Measurements from ENCODE around the gene REM2. TPM values are rescaled to one million over a fixed set of nuclear protein-coding genes. Genes with fewer than 3 reads are reported as not detected.

Gene REM2
- total RNA-seq, 1 experiment from 2014 or later = 0.18 TPM

DNA sequence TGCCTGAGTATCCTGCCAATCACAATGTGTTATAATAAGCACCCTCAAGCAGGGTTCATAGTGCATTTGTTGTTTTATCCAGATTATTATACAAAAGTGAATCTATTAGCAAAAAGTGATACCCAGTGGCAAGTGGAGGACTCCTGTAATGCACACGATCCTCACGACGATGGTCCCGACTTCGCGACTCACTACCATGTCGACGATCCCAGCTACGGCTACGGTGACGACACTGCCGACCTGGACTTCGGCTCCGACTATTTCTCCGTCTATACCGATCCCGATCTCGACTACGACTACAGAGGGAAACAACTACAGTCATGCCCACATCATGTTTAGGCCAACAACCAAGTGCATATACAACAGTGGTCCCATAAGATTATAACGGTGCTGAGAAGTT lies 23.1 kb downstream of the REM2 start:
- Histone ChIP-seq H3K4me3 (ENCODE audit: low read length) (no peak overlapping the region), H2AFZ (ENCODE audit: low read length) (no peak overlapping the region), H3F3A (ENCODE audit: low read length, unreplicated experiment) (no peaks in the 10 kb centered on the region), H3K9me3 (ENCODE audit: low read length) (no peaks in the 10 kb centered on the region), H4K20me1 (ENCODE audit: low read length) (no peaks in the 10 kb centered on the region), H3K9me2 (replicated peaks; ENCODE audit: low read length) (no peaks in the 10 kb centered on the region), H3K36me3 (ENCODE audit: low read depth, low read length) (peaks cover 52% of the 10 kb centered on the region), H3K9ac (ENCODE audit: low read length) (no peak overlapping the region), H3K27me3 (ENCODE audit: low read length) (no peaks in the 10 kb centered on the region), H3K27ac (ENCODE audit: low read length) (no peak overlapping the region), H3K4me2 (ENCODE audit: low read length) (no peak overlapping the region), H3K4me1 (ENCODE audit: insufficient read depth, low read length) (peaks cover 15% of the 10 kb centered on the region), H3K79me2 (ENCODE audit: low read length) (peaks cover 3% of the 10 kb centered on the region; the same call in 1 of the 2 replicates)
- DNase-seq (no peak), ATAC-seq (no peak)
- TF ChIP-seq EZH2 (IDR thresholded peaks at IDR 0.05; ENCODE audit: low read length, unreplicated experiment) = no peak
- no peak for TF ChIP-seq EZH2phosphoT487 (IDR thresholded peaks at IDR 0.05; ENCODE audit: borderline replicate concordance, low read length)
- no peak for TF ChIP-seq CTCF (conservative IDR thresholded peaks at IDR 0.05; ENCODE audit: low read depth, low read length)
- ChIA-PET POLR2A (ENCODE audit: unreplicated experiment) (no interaction called here), CTCF (no interaction called here)
- no TSS peak for BruUV-seq (replicated peaks)
- intact Hi-C loops (cut with micrococcal nuclease) = no loop called here

DNA sequence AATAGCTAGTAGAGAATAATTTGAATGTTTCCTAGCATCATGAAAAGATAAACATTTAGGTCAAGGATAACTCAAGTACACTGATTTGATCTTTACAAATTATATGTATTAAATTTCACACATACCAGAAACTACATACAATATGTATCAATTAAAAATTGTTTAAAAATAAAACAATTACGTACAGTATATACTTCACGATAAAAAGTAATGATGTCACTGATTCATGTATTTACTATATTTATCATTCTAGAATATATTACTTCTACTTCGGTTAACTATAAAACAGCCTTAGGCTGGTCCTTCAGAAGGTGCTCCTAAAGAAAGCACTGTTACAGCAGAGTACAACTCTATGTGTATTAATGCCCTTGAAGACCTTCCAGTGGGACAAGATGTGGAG lies 24.4 kb downstream of the REM2 start:
- POLR2A ChIA-PET (ENCODE audit: unreplicated experiment) = no interaction called here
- no peaks in the 10 kb centered on the region for H3F3A ChIP-seq (ENCODE audit: low read length, unreplicated experiment)
- H3K9ac ChIP-seq (ENCODE audit: low read length) = no peak overlapping the region
- DNase-seq = no peak
- peaks cover 15% of the 10 kb centered on the region for H3K4me1 ChIP-seq (ENCODE audit: insufficient read depth, low read length)
- CTCF ChIA-PET = no interaction called here
- intact Hi-C loops (cut with micrococcal nuclease) = no loop called here
- peaks cover 15% of the 10 kb centered on the region for H3K79me2 ChIP-seq (ENCODE audit: low read length)
- H3K27ac ChIP-seq (ENCODE audit: low read length) = no peak overlapping the region
- no peak for ATAC-seq
- no TSS peak for BruUV-seq (replicated peaks)
- no peaks in the 10 kb centered on the region for H4K20me1 ChIP-seq (ENCODE audit: low read length)
- TF ChIP-seq EZH2phosphoT487 (IDR thresholded peaks at IDR 0.05; ENCODE audit: borderline replicate concordance, low read length) (no peak), EZH2 (IDR thresholded peaks at IDR 0.05; ENCODE audit: low read length, unreplicated experiment) (no peak), CTCF (conservative IDR thresholded peaks at IDR 0.05; ENCODE audit: low read depth, low read length) (no peak)
- H3K27me3 ChIP-seq (ENCODE audit: low read length) = no peaks in the 10 kb centered on the region
- no peak overlapping the region for H2AFZ ChIP-seq (ENCODE audit: low read length)
- no peak overlapping the region for H3K4me3 ChIP-seq (ENCODE audit: low read length)
- H3K4me2 ChIP-seq (ENCODE audit: low read length) = no peak overlapping the region
- H3K9me3 ChIP-seq (ENCODE audit: low read length) = no peaks in the 10 kb centered on the region
- no peaks in the 10 kb centered on the region for H3K9me2 ChIP-seq (replicated peaks; ENCODE audit: low read length)
- peaks cover 41% of the 10 kb centered on the region for H3K36me3 ChIP-seq (ENCODE audit: low read depth, low read length)

DNA sequence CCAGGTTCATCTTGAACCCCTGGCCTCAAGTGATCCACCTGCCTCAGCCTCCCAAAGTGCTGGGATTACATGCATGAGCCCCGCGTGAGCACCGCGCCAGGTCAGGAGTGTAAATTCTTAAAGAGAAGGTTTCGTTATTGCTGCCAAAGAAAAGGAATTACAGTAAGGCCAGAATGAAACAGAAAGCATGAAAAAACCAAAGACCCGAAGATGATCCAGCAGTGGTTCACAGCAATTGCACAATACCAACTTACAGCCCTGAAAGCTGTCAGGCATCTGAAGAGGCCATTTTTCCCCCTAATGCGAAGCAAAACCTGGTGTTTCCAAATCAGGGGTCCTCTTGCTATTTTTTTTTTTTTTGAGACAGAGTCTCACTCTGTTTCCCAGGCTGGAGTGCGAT lies 25.6 kb downstream of the REM2 start:
- ATAC-seq = no peak
- H3F3A ChIP-seq (ENCODE audit: low read length, unreplicated experiment) = no peaks in the 10 kb centered on the region
- H3K27ac ChIP-seq (ENCODE audit: low read length) = no peak overlapping the region
- TF ChIP-seq EZH2 (IDR thresholded peaks at IDR 0.05; ENCODE audit: low read length, unreplicated experiment) = no peak
- no peak for TF ChIP-seq CTCF (conservative IDR thresholded peaks at IDR 0.05; ENCODE audit: low read depth, low read length)
- no peak for TF ChIP-seq EZH2phosphoT487 (IDR thresholded peaks at IDR 0.05; ENCODE audit: borderline replicate concordance, low read length)
- ChIA-PET POLR2A (ENCODE audit: unreplicated experiment) (no interaction called here), CTCF (no interaction called here)
- H3K36me3 ChIP-seq (ENCODE audit: low read depth, low read length) = peaks cover 34% of the 10 kb centered on the region
- H3K9me2 ChIP-seq (replicated peaks; ENCODE audit: low read length) = no peaks in the 10 kb centered on the region
- H3K9ac ChIP-seq (ENCODE audit: low read length) = no peak overlapping the region
- no peak overlapping the region for H3K4me2 ChIP-seq (ENCODE audit: low read length)
- no TSS peak for BruUV-seq (replicated peaks)
- no peak for DNase-seq
- no peaks in the 10 kb centered on the region for H3K9me3 ChIP-seq (ENCODE audit: low read length)
- peaks cover 23% of the 10 kb centered on the region for H3K79me2 ChIP-seq (ENCODE audit: low read length)
- H2AFZ ChIP-seq (ENCODE audit: low read length) = no peak overlapping the region
- H4K20me1 ChIP-seq (ENCODE audit: low read length) = no peaks in the 10 kb centered on the region
- no peaks in the 10 kb centered on the region for H3K27me3 ChIP-seq (ENCODE audit: low read length)
- peaks cover 8% of the 10 kb centered on the region for H3K4me1 ChIP-seq (ENCODE audit: insufficient read depth, low read length)
- intact Hi-C loops (cut with micrococcal nuclease) = no loop called here
- H3K4me3 ChIP-seq (ENCODE audit: low read length) = no peak overlapping the region
